A549 (cell line): ENCODE measurements around the gene MAGEA4. TPM values are rescaled to one million over a fixed set of nuclear protein-coding genes. Genes with fewer than 3 reads are reported as not detected.

Source experiments
- ATAC-seq, 2 experiments: fragments of 200-7000 bp in 1 of 2; fragments of >200 bp in 1 of 2; cut with Nextera tagmentation in 1 of 2; cut with Tn5 transposase in 1 of 2; 3 replicates each; pipeline versions ENCODE4 v1.8.0 to v1.9.1; 2018 to 2020; ENCODE audit warnings: mild to moderate bottlenecking in 1 of 2, moderate library complexity in 1 of 2
- CTCF ChIA-PET: fragments of 300-600 bp; sonication (Branson Sonifier 250); formaldehyde crosslinking; extraction: SDS; loops from one replicate; lab custom pipeline; 2021; ENCODE audit warnings: antibody characterized with exemption, inconsistent platforms; lab: Yijun Ruan, JAX
- POLR2A ChIA-PET: fragments of 350-600 bp; formaldehyde crosslinking; extraction: SDS; loops from one replicate; lab custom pipeline; 2021; ENCODE audit warnings: antibody characterized with exemption, inconsistent platforms; lab: Yijun Ruan, JAX
- DNase-seq, 2 experiments: peaks; one replicate each; pipeline versions ENCODE4 v3.0.0 to v3.0.0-alpha.2; 2011 to 2016; ENCODE audit warnings: low read depth in 1 of 2, low spot score in 1 of 2
- FAIRE-seq: peaks from 2 replicates; lab custom pipeline; 2011; peaks lifted over from hg19 to GRCh38; lab: Jason Lieb, UNC
- H3K27ac ChIP-seq, 2 experiments: fragments of >200 bp; sonication (Bioruptor Twin); formaldehyde crosslinking; 3 replicates each; pipeline ENCODE4 v1.5.1; 2016 to 2017
- H3K4me1 ChIP-seq: fragments of >200 bp; sonication (Bioruptor Twin); formaldehyde crosslinking; 3 replicates; pipeline ENCODE4 v1.6.1; 2016
- H3K4me2 ChIP-seq: fragments of >200 bp; sonication (Bioruptor Twin); formaldehyde crosslinking; 3 replicates; pipeline ENCODE4 v1.6.1; 2016
- H3K4me3 ChIP-seq: fragments of >200 bp; sonication (Bioruptor Twin); formaldehyde crosslinking; 3 replicates; pipeline ENCODE4 v1.5.1; 2016
- H3K9me3 ChIP-seq: fragments of >200 bp; sonication (Bioruptor Twin); formaldehyde crosslinking; 3 replicates; pipeline ENCODE4 v1.6.1; 2016
- BHLHE40 ChIP-seq: IDR thresholded peaks from 2 replicates; pipeline ENCODE4 v1.6.1; 2012; ENCODE audit warnings: low read depth, low read length, inconsistent platforms
- CBX2 ChIP-seq: fragments of 200-600 bp; sonication (generic); IDR thresholded peaks from 2 replicates; pipeline ENCODE4 v1.6.1; 2016; ENCODE audit warnings: low read depth, mild to moderate bottlenecking, borderline replicate concordance
- CHD4 ChIP-seq: fragments of 200-600 bp; sonication (generic); IDR thresholded peaks from 2 replicates; pipeline ENCODE4 v1.6.1; 2016; ENCODE audit warnings: antibody characterized with exemption, mild to moderate bottlenecking, borderline replicate concordance
- EHF ChIP-seq: fragments of 250-450 bp; sonication (Bioruptor Pico); IDR thresholded peaks from 2 replicates; pipeline ENCODE4 v1.5.0; 2020; ENCODE audit warnings: mild to moderate bottlenecking
- EHMT2 ChIP-seq: fragments of 200-600 bp; sonication (generic); IDR thresholded peaks from 2 replicates; pipeline ENCODE4 v1.6.1; 2016; ENCODE audit warnings: antibody characterized with exemption, low read depth, mild to moderate bottlenecking, moderate library complexity
- ELK1 ChIP-seq: fragments of 150-350 bp; IDR thresholded peaks from 2 replicates; pipeline ENCODE4 v1.6.1; 2014; ENCODE audit warnings: low read depth, mild to moderate bottlenecking, low read length
- ESRRA ChIP-seq: fragments of 150-350 bp; IDR thresholded peaks from 2 replicates; pipeline ENCODE4 v1.6.1; 2014; ENCODE audit warnings: mild to moderate bottlenecking, low read length, borderline replicate concordance
- GATA3 ChIP-seq: IDR thresholded peaks from 2 replicates; pipeline ENCODE4 v1.6.1; 2012; ENCODE audit warnings: borderline replicate concordance
- HMGXB4 ChIP-seq: fragments of 250-450 bp; sonication (Bioruptor Pico); IDR thresholded peaks from 2 replicates; pipeline ENCODE4 v1.5.0; 2021; ENCODE audit warnings: mild to moderate bottlenecking, moderate library complexity, borderline replicate concordance
- HOXB5 ChIP-seq: fragments of 250-450 bp; sonication (Bioruptor Pico); IDR thresholded peaks from 2 replicates; pipeline ENCODE4 v1.5.0; 2020; ENCODE audit warnings: mild to moderate bottlenecking, moderate library complexity
- JUN ChIP-seq, 2 experiments: fragments of >200 bp; sonication (Bioruptor Twin); formaldehyde crosslinking; IDR thresholded peaks; 2 replicates in 1 of 2; 3 replicates in 1 of 2; pipeline ENCODE4 v1.6.1; 2016 to 2017
- KDM1A ChIP-seq: fragments of 200-600 bp; sonication (generic); IDR thresholded peaks from 2 replicates; pipeline ENCODE4 v1.6.1; 2016; ENCODE audit warnings: low read depth, mild to moderate bottlenecking
- KDM5A ChIP-seq: fragments of 200-600 bp; sonication (generic); IDR thresholded peaks from 2 replicates; pipeline ENCODE4 v1.6.1; 2016; ENCODE audit warnings: antibody characterized with exemption, mild to moderate bottlenecking
- MAX ChIP-seq: IDR thresholded peaks from 2 replicates; pipeline ENCODE4 v1.6.1; 2012
- MAZ ChIP-seq: fragments of 150-350 bp; IDR thresholded peaks from 2 replicates; pipeline ENCODE4 v1.6.1; 2014; ENCODE audit warnings: antibody characterized with exemption, low read depth, low read length, borderline replicate concordance
- NFE2L2 ChIP-seq: fragments of 150-350 bp; conservative IDR thresholded peaks from 2 replicates; pipeline ENCODE4 v1.6.1; 2014; ENCODE audit warnings: low read length
- NPAS2 ChIP-seq: fragments of 250-450 bp; sonication (Bioruptor Pico); IDR thresholded peaks from 2 replicates; pipeline ENCODE4 v1.8.0; 2022; ENCODE audit warnings: mild to moderate bottlenecking, moderate library complexity, borderline replicate concordance
- NR3C1 ChIP-seq: fragments of >200 bp; sonication (Bioruptor Twin); formaldehyde crosslinking; IDR thresholded peaks from 3 replicates; pipeline ENCODE4 v1.6.1; 2017
- POLR2A ChIP-seq: IDR thresholded peaks from 2 replicates; pipeline ENCODE4 v1.6.1; 2012; ENCODE audit warnings: mild to moderate bottlenecking, low read length
- POLR2AphosphoS2 ChIP-seq: conservative IDR thresholded peaks from 2 replicates; pipeline ENCODE4 v1.6.1; 2012; ENCODE audit warnings: low read length, improper control_type of control experiment, inconsistent platforms
- RFX5 ChIP-seq: fragments of 450-650 bp; IDR thresholded peaks from 2 replicates; pipeline ENCODE4 v1.7.1; 2014; ENCODE audit warnings: antibody characterized with exemption, mild to moderate bottlenecking, moderate library complexity
- SMC3 ChIP-seq: fragments of >200 bp; sonication (Bioruptor Twin); formaldehyde crosslinking; IDR thresholded peaks from 3 replicates; pipeline ENCODE4 v1.6.1; 2018; ENCODE audit warnings: inconsistent platforms
- TFCP2L1 ChIP-seq: fragments of 250-450 bp; sonication (Bioruptor Pico); IDR thresholded peaks from 2 replicates; pipeline ENCODE4 v1.5.0; 2021; ENCODE audit warnings: mild to moderate bottlenecking
- TP53 ChIP-seq: fragments of 250-450 bp; sonication (Bioruptor Pico); IDR thresholded peaks from 2 replicates; pipeline ENCODE4 v1.5.0; 2021; ENCODE audit warnings: mild to moderate bottlenecking, moderate library complexity
- ZFP36 ChIP-seq: fragments of 450-650 bp; IDR thresholded peaks from 2 replicates; pipeline ENCODE4 v1.6.1; 2014; ENCODE audit warnings: borderline replicate concordance; ENCODE audit not compliant: partially characterized antibody
- ZSCAN20 ChIP-seq: fragments of 250-450 bp; sonication (Bioruptor Pico); IDR thresholded peaks from 2 replicates; pipeline ENCODE4 v1.8.0; 2022; ENCODE audit warnings: mild to moderate bottlenecking, moderate library complexity
- WGBS: methylation state at CpG from one replicate; pipeline ENCODE4 v1.1.6; 2017; ENCODE audit errors: missing lambda C conversion rate; 5-methylcytosine and 5-hydroxymethylcytosine counted together
- polyA plus RNA-seq, 4 experiments: library from polyadenylated mRNA; depleted of rRNA in 3 of 4; stranded (reverse); fragments of >200 nt; fragmentation: RNase III in 1 of 4; extraction: RNeasy Plus Mini Kit Qiagen cat#74134 plus additional on column Dnase treatment in 1 of 4; gene quantifications; 2 replicates in 3 of 4; 3 replicates in 1 of 4; pipeline ENCODE4 v1.2.3, GENCODE V29; 2011 to 2017
- TF ChIP-seq, protein P1 (sequence below): fragments of >200 bp; sonication (Bioruptor Twin); formaldehyde crosslinking; IDR thresholded peaks from 2 replicates; pipeline ENCODE4 v1.6.1; 2016

The MAGEA4 gene
- polyA plus RNA-seq, 2 of the 4 experiments (the other 2 are of a cell fraction), result 0.05 TPM; not detected in 1

DNA sequence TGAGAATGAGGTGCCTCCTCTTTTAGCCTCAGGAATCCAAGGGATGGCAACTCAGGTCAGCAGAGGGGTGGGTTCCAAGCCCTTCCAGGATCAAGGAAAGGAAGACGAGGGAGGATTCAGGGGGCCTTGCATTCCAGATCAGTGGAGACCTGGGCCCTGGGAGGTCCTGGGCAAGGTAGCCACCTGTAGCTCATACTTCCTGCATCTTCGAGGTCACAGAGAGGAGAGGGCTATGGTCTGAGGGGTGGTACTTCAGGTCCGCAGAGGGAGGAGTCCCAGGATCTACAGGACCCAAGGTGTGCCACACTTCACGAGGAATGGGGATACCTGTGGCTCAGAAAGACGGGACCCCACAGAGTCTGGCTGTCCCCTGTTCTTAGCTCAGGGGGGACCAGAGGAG lies 9.2 kb downstream of the MAGEA4 start:
- ChIA-PET POLR2A (no interaction called here), CTCF (no interaction called here)

GRCh38 chrX:151922692-151923091 lies 10.0 kb downstream of the MAGEA4 start:
- no peak for TF ChIP-seq POLR2AphosphoS2
- no peak for TF ChIP-seq HMGXB4
- no peak for TF ChIP-seq BHLHE40
- TF ChIP-seq NR3C1, result no peak
- no peak for TF ChIP-seq MAZ
- TF ChIP-seq NPAS2, result no peak
- no peak for TF ChIP-seq ESRRA
- TF ChIP-seq RFX5, result no peak
- TF ChIP-seq HOXB5 (CRISPR knock-in tag), result no peak
- no peak for TF ChIP-seq EHF (CRISPR knock-in tag)
- no peak for TF ChIP-seq KDM5A
- TF ChIP-seq ZFP36, result no peak
- TF ChIP-seq, protein P1, sequence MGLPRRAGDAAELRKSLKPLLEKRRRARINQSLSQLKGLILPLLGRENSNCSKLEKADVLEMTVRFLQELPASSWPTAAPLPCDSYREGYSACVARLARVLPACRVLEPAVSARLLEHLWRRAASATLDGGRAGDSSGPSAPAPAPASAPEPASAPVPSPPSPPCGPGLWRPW, result no peak
- TF ChIP-seq TFCP2L1 (CRISPR knock-in tag), result no peak
- no peak for TF ChIP-seq CBX2
- TF ChIP-seq KDM1A, result no peak
- TF ChIP-seq ZSCAN20 (CRISPR knock-in tag), result no peak
- TF ChIP-seq TP53, result no peak
- TF ChIP-seq, all 56 proteins: peak for 0
- FAIRE-seq (no peak), ATAC-seq (no peak), DNase-seq (no peak)
- ChIA-PET CTCF (no interaction called here), POLR2A (no interaction called here)
- whole genome bisulfite sequencing, result 90% methylated on average over 5 of the region's 5 CpGs
- H3K4me1 ChIP-seq, result no peaks in the 10 kb centered on the region
- no peak overlapping the region for H3K27ac ChIP-seq
- H3K4me3 ChIP-seq, result no peak overlapping the region
- H3K9me3 ChIP-seq, result no peaks in the 10 kb centered on the region
- no peak overlapping the region for H3K4me2 ChIP-seq

More for the DNA sequence above, 9.2 kb downstream of the MAGEA4 start:
- no peak overlapping the region for H3K4me2 ChIP-seq
- no peak for TF ChIP-seq MAX
- no peak for TF ChIP-seq NFE2L2
- no peak for TF ChIP-seq SMC3
- no peak for TF ChIP-seq BHLHE40
- TF ChIP-seq EHMT2, result no peak
- no peak for TF ChIP-seq JUN (IDR thresholded peaks at IDR 0.05)
- TF ChIP-seq ELK1, result no peak
- no peak for TF ChIP-seq CHD4
- TF ChIP-seq KDM5A, result no peak
- no peak for TF ChIP-seq POLR2A
- no peak for TF ChIP-seq GATA3
- no peak for TF ChIP-seq ZFP36
- no peak for FAIRE-seq
- H3K9me3 ChIP-seq, result no peaks in the 10 kb centered on the region
- WGBS, result 37% methylated on average over 3 of the region's 5 CpGs
- DNase-seq, result no peak
- ATAC-seq, result no peak
- no peak overlapping the region for H3K27ac ChIP-seq
- no peaks in the 10 kb centered on the region for H3K4me1 ChIP-seq
- H3K4me3 ChIP-seq, result no peak overlapping the region
